MM.1S (cell line): ENCODE data around the gene TRIM73.
"Not testable (repeated sequence)": the region's sequence is repeated elsewhere in the genome, so short reads cannot be mapped to it uniquely, and the experiment has no call there.

Experiments used
- DNase-seq: peaks from one replicate; pipeline ENCODE4 v3.0.0-alpha.2; 2015
- H2AFZ ChIP-seq: fragments of 300-600 bp; sonication (generic); 2 replicates; pipeline ENCODE4 v1.6.0; 2016; ENCODE audit warnings: antibody characterized with exemption, low read length
- H3F3A ChIP-seq: fragments of 300-600 bp; sonication (generic); 2 replicates; pipeline ENCODE4 v1.6.1; 2016; ENCODE audit warnings: mild to moderate bottlenecking, antibody characterized with exemption, low read length, moderate library complexity, mixed read lengths; ENCODE audit not compliant: insufficient read depth
- H3K27ac ChIP-seq: fragments of 300-600 bp; sonication (generic); 2 replicates; pipeline ENCODE4 v1.5.1; 2016; ENCODE audit warnings: mild to moderate bottlenecking, low read length
- H3K27me3 ChIP-seq: fragments of 300-600 bp; sonication (generic); replicated peaks from 2 replicates; pipeline ENCODE4 v1.6.0; 2016; ENCODE audit warnings: low read length; ENCODE audit not compliant: insufficient read depth
- H3K36me3 ChIP-seq: fragments of 300-600 bp; sonication (generic); replicated peaks from 2 replicates; pipeline ENCODE4 v1.6.1; 2016; ENCODE audit warnings: mild to moderate bottlenecking, low read length, mixed read lengths; ENCODE audit not compliant: insufficient read depth
- H3K4me1 ChIP-seq: fragments of 300-600 bp; sonication (generic); 2 replicates; pipeline ENCODE4 v1.6.1; 2016; ENCODE audit warnings: low read length, mixed read lengths
- H3K4me2 ChIP-seq: fragments of 300-600 bp; sonication (generic); 2 replicates; pipeline ENCODE4 v1.6.0; 2016; ENCODE audit warnings: low read depth, low read length
- H3K4me3 ChIP-seq: fragments of 300-600 bp; sonication (generic); 2 replicates; pipeline ENCODE4 v1.5.1; 2016; ENCODE audit warnings: low read length, mixed read lengths
- H3K79me2 ChIP-seq: fragments of 300-600 bp; sonication (generic); 2 replicates; pipeline ENCODE4 v1.6.1; 2016; ENCODE audit warnings: mixed run types, low read length, mixed read lengths
- H3K9ac ChIP-seq: fragments of 300-600 bp; sonication (generic); 2 replicates; pipeline ENCODE4 v1.6.1; 2016; ENCODE audit warnings: low read length, mixed read lengths
- H3K9me2 ChIP-seq: fragments of 300-600 bp; sonication (generic); replicated peaks from 2 replicates; pipeline ENCODE4 v1.6.1; 2016; ENCODE audit warnings: mild to moderate bottlenecking, low read length, mixed read lengths; ENCODE audit not compliant: insufficient read depth
- H3K9me3 ChIP-seq: fragments of 300-600 bp; sonication (generic); replicated peaks from 2 replicates; pipeline ENCODE4 v1.6.1; 2016; ENCODE audit warnings: mild to moderate bottlenecking, low read length, mixed read lengths; ENCODE audit not compliant: insufficient read depth
- H4K20me1 ChIP-seq: fragments of 300-600 bp; sonication (generic); 2 replicates; pipeline ENCODE4 v1.6.1; 2016; ENCODE audit warnings: mild to moderate bottlenecking, low read length, moderate library complexity, mixed read lengths; ENCODE audit not compliant: insufficient read depth

Gene TRIM73

GRCh38 chr7:75393194-75393593, 2.2 kb upstream of the TRIM73 start:
- DNase-seq, H3K9me2 ChIP-seq, H3K79me2 ChIP-seq, H4K20me1 ChIP-seq, H3K9me3 ChIP-seq, H3K27ac ChIP-seq, H3K9ac ChIP-seq, H3K4me2 ChIP-seq, H3K4me3 ChIP-seq, H2AFZ ChIP-seq, H3K4me1 ChIP-seq, H3K27me3 ChIP-seq, H3F3A ChIP-seq, H3K36me3 ChIP-seq: not testable (repeated sequence)

GRCh38 chr7:75397865-75398264, 2.4 kb downstream of the TRIM73 start:
- not testable (repeated sequence) for H4K20me1 ChIP-seq, H3K27ac ChIP-seq, H3K4me3 ChIP-seq, H2AFZ ChIP-seq, H3K4me2 ChIP-seq, H3K9ac ChIP-seq, H3K9me2 ChIP-seq, H3F3A ChIP-seq, H3K79me2 ChIP-seq, H3K4me1 ChIP-seq, H3K9me3 ChIP-seq, H3K27me3 ChIP-seq, DNase-seq, H3K36me3 ChIP-seq

GRCh38 chr7:75398771-75399700, 3.6 kb downstream of the TRIM73 start:
- not testable (repeated sequence) for H3K4me2 ChIP-seq, DNase-seq, H3F3A ChIP-seq

GRCh38 chr7:75400575-75400974, 5.1 kb downstream of the TRIM73 start:
- H3K27me3 ChIP-seq, H3K79me2 ChIP-seq, H3K4me3 ChIP-seq, DNase-seq, H3K9me2 ChIP-seq, H3K9me3 ChIP-seq, H3K4me2 ChIP-seq, H3K27ac ChIP-seq, H3K4me1 ChIP-seq, H3K36me3 ChIP-seq, H3K9ac ChIP-seq, H4K20me1 ChIP-seq, H2AFZ ChIP-seq, H3F3A ChIP-seq: not testable (repeated sequence)

More at GRCh38 chr7:75398771-75399700, 3.6 kb downstream of the TRIM73 start:
- not testable (repeated sequence) for H4K20me1 ChIP-seq, H3K27me3 ChIP-seq, H3K27ac ChIP-seq, H2AFZ ChIP-seq, H3K9me2 ChIP-seq, H3K79me2 ChIP-seq, H3K4me3 ChIP-seq, H3K4me1 ChIP-seq, H3K36me3 ChIP-seq, H3K9me3 ChIP-seq, H3K9ac ChIP-seq

- not testable (repeated sequence) for H3K36me3 ChIP-seq, H3K4me2 ChIP-seq, H3K9me3 ChIP-seq, H4K20me1 ChIP-seq, H2AFZ ChIP-seq, H3K9me2 ChIP-seq, H3K9ac ChIP-seq, H3K4me3 ChIP-seq, H3K27ac ChIP-seq, H3K4me1 ChIP-seq, H3K27me3 ChIP-seq, H3F3A ChIP-seq, H3K79me2 ChIP-seq, DNase-seq
Observed at GRCh38 chr7:75403455-75404443, 8.3 kb downstream of the TRIM73 start.

- not testable (repeated sequence) for H3K4me2 ChIP-seq, H3K4me3 ChIP-seq, H4K20me1 ChIP-seq, H3K27ac ChIP-seq, H3K4me1 ChIP-seq, H3K9ac ChIP-seq, H3K9me3 ChIP-seq, H3K9me2 ChIP-seq, DNase-seq, H3K79me2 ChIP-seq, H2AFZ ChIP-seq, H3K36me3 ChIP-seq, H3F3A ChIP-seq, H3K27me3 ChIP-seq
Observed at GRCh38 chr7:75404663-75405062, 9.2 kb downstream of the TRIM73 start.

GRCh38 chr7:75409880-75410822, 14.7 kb downstream of the TRIM73 start:
- H3K9me3 ChIP-seq, H3K36me3 ChIP-seq, H3K9ac ChIP-seq, H3K27me3 ChIP-seq, H3F3A ChIP-seq, H2AFZ ChIP-seq, DNase-seq, H3K4me3 ChIP-seq, H4K20me1 ChIP-seq, H3K27ac ChIP-seq, H3K4me1 ChIP-seq, H3K79me2 ChIP-seq, H3K4me2 ChIP-seq, H3K9me2 ChIP-seq: not testable (repeated sequence)
